GM12891 (cell line): ENCODE results near the gene ERGIC1.

Experiments
- POLR2A ChIP-seq: IDR thresholded peaks from 2 replicates; pipeline ENCODE4 v1.6.1; 2011; ENCODE audit warnings: low read depth, low read length, control low read depth
- SPI1 ChIP-seq: IDR thresholded peaks from 2 replicates; pipeline ENCODE4 v1.6.1; 2011; ENCODE audit warnings: low read depth, low read length, control low read depth

DNA sequence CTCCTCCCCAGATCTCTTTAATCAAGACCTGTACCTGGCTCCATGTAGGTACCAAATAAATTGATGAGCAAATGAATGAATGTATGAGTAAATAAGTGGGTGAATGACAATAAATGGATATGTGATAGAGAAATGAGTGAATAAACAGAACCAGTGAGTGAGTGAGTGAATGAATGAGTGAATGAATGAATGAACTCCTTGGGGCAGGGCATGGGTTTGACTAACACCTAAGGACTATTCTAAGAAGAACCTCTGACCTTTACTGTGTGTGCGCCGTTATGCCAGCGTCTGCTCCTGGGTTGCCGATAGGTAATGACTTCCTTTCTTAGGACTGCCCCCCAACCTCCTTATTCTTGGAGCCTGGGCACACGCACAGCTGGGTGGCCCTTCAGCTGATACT, 123.4 kb downstream of the ERGIC1 start:
- TF ChIP-seq POLR2A (no peak), SPI1 (no peak)
